KBM-7 (cell line): Measurements from ENCODE around the gene LAMA3.

Source experiments
- DNase-seq: peaks from one replicate; pipeline ENCODE4 v3.0.0-alpha.2; 2015
- in situ Hi-C: fragments of 300-500 bp; cut with MboI; formaldehyde crosslinking; loops from 2 replicates; pipeline ENCODE4 v1.14.3; 2020; ENCODE audit warnings: low sequenced_read_pairs, low pct_unique_long_range_greater_than_20kb, mixed read lengths

The LAMA3 gene

DNA sequence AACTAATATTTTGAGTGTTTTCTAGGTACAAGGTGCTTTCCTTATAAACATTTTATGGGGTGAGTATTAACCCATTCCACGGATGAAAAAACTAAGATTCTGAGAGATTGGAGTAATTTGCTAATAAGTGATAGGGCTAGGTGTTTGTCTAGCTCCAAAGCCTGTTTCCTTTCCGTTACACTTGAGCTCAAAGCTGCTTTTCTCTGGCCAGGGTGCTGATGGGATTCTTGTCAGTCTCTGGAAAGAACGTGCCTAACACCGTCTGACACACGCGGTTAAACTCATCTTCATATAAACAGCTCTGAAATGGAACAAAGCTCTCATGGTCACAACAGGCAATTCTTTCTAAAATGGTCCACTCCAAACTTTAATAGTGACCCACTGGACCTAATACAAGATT is 24.6 kb upstream of the LAMA3 start:
- in situ Hi-C loops: no loop called here
- peak; percentile 20 for DNase-seq

GRCh38 chr18:23667114-23667513 is 22.1 kb upstream of the LAMA3 start:
- in situ Hi-C loops: no loop called here
- no peak for DNase-seq

- no peak for DNase-seq
- in situ Hi-C loops: no loop called here
Observed at GRCh38 chr18:23668731-23669130, 20.5 kb upstream of the LAMA3 start.

DNA sequence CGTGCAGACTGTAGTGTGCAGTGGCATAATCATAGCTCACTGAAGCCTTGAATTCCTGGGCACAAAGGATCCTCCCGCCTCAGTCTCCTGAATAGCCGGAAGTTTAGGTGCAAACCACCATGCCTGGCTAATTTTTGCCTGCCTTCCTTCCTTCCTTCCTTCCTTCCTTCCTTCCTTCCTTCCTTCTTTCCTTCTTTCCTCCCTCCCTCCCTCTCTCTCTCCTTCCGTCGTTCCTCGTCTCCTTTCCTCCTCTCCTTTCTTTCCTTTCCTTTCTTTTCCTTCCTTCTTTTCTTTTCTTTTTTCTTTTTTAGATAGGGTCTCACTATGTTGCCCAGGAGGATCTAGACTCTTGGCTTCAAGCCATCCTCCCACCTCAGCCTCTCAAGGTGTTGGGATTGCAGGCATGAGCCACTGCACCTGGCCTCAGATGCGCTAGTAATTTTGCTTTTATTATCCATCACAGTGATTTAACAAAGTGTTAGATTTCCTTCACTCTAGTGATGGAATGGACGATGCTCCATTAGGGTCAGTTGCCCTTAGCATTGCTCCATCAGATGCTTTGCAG is 20.0 kb upstream of the LAMA3 start:
- in situ Hi-C loops: no loop called here
- DNase-seq: no peak

DNA sequence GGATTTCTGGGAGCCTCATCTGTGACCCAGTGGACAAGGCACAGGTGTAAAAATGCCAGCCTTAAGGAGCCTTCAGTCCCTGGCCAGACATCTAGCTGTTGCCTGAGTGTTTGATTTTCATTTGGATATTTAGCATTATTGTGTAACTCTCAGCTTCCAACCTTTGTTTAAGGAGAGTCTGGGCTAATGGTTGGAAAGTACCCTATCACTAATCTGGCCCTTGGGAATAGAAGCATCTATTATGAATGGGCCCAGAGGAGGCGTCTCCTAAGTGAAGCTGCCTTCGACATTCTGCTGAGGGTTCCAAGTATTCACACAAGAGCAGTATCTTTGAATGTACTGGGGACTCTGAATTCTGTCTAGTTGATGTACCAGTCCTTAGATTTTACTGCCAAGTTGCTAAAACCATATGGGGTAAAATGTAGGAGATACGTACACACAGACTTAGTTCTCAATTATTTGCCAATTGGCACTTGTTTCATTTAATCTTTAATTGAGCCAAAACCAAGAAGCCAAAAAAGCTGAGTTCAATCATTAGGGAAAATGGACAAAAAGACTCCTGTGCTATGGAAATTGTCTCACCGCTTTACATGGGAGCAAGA is 19.3 kb upstream of the LAMA3 start:
- in situ Hi-C loops: no loop called here
- DNase-seq: no peak

GRCh38 chr18:23671564-23671963 is 17.7 kb upstream of the LAMA3 start:
- no peak for DNase-seq
- in situ Hi-C loops: no loop called here

DNA sequence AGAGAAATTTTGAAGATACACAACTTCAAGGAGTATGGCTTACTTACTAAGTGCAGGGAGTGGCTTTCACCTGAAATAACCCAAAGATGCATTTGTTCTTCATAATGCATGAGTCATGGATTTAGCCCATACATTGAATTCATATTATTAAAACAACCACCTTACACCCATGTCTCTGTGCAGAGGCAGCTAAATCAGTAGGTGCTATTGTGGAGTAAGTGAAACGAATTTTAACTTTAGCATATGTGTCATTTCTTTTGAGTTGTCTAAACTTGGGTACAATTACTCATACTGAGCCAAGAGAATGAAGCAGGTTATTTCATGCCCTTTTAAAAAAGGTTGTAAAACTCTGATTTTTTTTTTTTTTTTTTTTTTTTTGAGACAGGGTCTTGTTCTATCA is 15.5 kb upstream of the LAMA3 start:
- in situ Hi-C loops: no loop called here
- no peak for DNase-seq

DNA sequence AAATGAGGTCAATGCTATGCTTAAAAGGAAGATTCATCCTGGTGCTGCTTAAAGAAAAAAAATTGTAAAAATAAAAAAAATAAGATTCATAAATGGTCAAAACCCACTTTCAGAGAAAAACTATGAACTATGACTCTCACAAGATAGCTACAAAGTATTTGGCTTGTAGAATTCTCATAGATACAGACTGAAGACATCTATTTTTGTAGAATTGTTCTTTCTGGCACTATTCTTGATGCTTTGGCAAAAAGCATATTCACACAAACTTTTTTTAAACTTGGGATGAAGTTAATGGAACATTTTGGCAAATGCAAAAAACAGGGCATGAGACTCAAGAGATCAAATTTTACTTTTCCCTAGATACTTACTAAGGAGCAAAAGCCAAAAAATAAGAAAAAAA is 14.0 kb upstream of the LAMA3 start:
- no peak for DNase-seq
- in situ Hi-C loops: no loop called here

- in situ Hi-C loops: no loop called here
- no peak for DNase-seq
Observed at GRCh38 chr18:23675896-23676295, 13.4 kb upstream of the LAMA3 start.

- in situ Hi-C loops: no loop called here
Observed at GRCh38 chr18:23682045-23682444, 7.2 kb upstream of the LAMA3 start.

GRCh38 chr18:23682472-23682871 is 6.8 kb upstream of the LAMA3 start:
- in situ Hi-C loops: no loop called here

More at GRCh38 chr18:23682045-23682444, 7.2 kb upstream of the LAMA3 start:
- DNase-seq: no peak

GRCh38 chr18:23683155-23683554 is 6.1 kb upstream of the LAMA3 start:
- no peak for DNase-seq
- in situ Hi-C loops: no loop called here

More at GRCh38 chr18:23682472-23682871, 6.8 kb upstream of the LAMA3 start:
- DNase-seq: no peak

- in situ Hi-C loops: no loop called here
- DNase-seq: no peak
Observed at GRCh38 chr18:23683671-23684070, 5.6 kb upstream of the LAMA3 start.

DNA sequence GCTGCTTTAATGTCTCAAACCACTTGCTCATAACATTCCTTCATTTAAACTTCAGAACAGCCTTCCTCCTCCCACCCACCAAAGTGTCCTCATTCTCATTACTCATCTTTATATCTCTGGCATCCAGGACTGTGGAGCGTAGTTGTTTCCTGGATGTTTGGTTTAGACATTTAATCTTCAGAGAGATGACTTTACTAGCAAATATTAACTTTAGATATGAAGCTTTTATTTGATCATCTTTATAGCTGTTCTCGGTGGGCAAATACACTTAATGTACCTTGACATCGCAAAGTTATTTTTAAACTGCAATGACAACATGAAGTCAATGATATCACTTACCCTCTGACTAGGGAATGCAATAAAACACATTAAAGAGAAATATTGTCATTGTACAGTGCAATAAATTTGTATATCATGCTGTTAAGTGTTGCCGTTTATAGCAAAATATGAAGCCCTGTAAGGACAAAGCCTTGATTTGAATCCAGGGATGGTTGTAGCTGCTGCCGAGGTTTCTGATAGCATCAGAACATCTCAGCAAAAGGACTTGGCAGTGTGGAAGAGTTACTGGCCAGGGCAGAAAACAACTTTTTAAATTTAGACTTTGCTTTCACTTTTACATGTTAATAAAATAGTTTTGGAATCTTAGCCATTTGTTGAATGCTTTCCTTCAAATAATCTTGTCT is 4.6 kb upstream of the LAMA3 start:
- in situ Hi-C loops: no loop called here

DNA sequence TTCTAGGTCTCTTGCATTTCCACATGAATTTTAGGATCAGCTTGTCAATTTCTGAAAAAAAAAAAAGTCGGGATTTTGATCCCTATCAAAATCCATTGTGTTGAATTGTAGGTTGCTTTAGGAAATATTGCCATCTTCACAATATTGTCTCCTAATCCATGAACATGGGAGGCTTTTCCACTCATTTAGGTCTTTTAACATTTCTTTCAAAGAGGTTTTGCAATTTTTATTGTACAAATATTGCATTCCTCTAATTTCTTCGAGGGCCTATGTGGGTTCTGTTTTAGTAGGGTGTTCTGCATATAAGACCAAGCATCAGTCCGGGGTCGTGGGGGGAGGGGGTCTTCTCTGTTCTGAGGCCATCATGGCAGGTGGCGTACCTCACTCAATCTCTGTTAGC is 725 bp upstream of the LAMA3 start:
- in situ Hi-C loops: no loop called here
- DNase-seq: no peak

More for the DNA sequence above, 4.6 kb upstream of the LAMA3 start:
- DNase-seq: no peak

DNA sequence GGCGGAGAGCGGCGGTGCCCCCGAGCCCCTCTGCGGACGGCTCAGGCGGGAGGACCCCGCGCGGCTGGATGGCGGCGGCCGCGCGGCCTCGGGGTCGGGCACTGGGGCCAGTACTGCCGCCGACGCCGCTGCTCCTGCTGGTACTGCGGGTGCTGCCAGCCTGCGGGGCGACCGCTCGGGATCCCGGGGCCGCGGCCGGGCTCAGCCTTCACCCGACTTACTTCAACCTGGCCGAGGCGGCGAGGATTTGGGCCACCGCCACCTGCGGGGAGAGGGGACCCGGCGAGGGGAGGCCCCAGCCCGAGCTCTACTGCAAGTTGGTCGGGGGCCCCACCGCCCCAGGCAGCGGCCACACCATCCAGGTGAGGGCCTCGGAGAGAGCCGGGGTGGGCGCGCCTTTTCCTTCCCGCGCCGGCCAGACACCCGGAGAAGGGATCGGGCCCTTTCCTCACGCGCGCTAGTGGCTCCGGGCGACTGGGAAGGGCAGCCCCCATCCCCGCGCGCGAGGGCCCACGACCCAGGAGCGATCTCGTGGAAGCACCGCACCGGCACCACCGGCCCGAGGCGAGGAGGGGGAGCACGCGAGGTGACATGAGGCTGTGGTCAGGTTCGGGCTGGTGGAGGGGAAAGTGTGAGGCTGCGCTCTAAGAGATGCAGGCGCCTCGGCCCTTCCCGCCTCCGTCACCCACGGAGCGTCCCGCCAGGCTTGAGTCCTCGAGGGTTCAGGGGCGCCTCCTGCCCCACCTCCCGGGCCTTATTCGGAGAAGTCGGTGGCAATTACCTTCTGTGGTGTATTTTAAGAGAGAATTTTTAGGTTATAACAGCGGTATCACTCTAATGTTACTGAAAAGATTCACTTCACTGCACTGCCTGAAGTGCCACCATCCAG is 607 bp downstream of the LAMA3 start:
- in situ Hi-C loops: no loop called here
- DNase-seq: no peak

GRCh38 chr18:23690505-23691068 is 1.3 kb downstream of the LAMA3 start:
- DNase-seq: no peak
- in situ Hi-C loops: no loop called here

DNA sequence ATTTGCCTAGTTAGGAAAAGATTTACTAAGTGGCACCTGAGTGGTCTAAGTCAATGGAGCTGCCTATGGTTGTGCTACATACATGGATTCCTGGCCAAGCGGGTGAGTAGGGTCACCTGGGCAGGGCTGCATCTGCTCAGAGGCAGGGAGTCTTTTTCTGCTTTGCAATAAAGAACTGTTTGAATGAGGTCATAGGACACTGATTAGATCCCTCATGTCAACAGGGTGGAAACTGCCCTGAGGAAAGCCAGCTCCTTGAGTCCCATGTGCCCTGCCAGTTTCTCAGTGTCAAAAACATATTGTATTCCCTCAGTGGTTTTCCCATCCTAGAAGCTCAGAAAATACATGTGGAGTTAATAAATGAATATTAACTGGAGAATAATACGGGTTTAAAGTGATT is 4.6 kb downstream of the LAMA3 start:
- in situ Hi-C loops: no loop called here
- DNase-seq: no peak

- DNase-seq: no peak
- in situ Hi-C loops: no loop called here
Observed at GRCh38 chr18:23694637-23695430, 5.6 kb downstream of the LAMA3 start.
